GM21528 (cell line): ENCODE data around the gene GMPR.
A peak's percentile ranks its signal among the peaks of the same experiment; 100 is the strongest.

Experiments used
- ATAC-seq: cut with Tn5 transposase; IDR thresholded peaks from one replicate; pipeline ENCODE4 v1.9.1; 2021; ENCODE audit warnings: mild to moderate bottlenecking, moderate library complexity; ENCODE audit not compliant: unreplicated experiment, low FRiP score

Gene GMPR

GRCh38 chr6:16322666-16323312 is 84.4 kb downstream of the GMPR start:
- peak; percentile 81 for ATAC-seq

GRCh38 chr6:16324184-16324583 is 85.8 kb downstream of the GMPR start:
- ATAC-seq: no peak

DNA sequence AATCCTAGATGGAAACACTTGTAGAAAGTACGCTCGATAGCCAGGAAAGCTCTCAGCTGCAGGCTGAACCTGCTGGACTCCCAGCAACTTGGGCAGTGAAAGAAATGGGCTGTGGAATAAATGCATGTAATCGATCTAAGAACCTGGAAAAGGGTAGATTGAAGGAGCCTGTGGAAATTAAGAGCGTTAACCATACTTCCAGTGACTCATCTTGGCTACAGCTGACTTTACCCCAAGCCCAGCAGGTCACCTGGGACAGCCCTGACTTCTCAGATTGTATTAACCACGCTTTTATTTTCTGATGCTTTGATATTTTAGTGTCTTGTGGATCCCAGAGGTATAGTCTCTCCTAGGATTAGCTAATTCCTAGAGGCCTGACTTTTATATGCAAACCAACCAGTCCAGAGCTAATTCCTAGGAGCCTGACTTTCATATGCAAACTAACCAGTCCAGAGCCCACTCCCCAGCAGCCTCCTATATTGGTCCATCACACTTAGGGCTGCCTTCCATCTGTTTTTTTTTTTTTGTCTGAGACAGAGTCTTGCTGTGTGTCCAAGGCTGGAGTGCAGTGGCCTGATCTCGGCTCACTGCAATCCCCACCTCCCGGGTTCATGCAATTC is 86.3 kb downstream of the GMPR start:
- ATAC-seq: no peak

DNA sequence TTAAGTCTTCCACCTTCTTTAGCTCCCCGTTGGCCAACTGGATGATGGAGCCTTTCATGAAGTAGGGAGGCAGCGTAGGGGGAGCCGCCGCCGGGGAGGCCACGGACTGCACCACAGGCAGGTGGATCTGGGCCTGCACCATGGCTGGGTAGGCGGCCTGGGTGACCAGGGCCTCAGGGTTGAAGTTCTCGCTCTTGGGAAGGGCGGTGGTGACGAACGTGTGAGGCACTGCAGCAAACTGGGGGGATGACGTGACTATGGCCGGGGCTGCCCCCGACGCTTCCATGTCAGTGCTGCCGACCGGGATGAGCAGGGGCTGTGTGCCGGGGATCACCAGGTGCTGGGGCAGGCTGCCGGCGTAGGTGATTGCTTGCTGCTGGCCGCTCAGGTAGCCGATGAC is 88.1 kb downstream of the GMPR start:
- ATAC-seq: no peak

DNA sequence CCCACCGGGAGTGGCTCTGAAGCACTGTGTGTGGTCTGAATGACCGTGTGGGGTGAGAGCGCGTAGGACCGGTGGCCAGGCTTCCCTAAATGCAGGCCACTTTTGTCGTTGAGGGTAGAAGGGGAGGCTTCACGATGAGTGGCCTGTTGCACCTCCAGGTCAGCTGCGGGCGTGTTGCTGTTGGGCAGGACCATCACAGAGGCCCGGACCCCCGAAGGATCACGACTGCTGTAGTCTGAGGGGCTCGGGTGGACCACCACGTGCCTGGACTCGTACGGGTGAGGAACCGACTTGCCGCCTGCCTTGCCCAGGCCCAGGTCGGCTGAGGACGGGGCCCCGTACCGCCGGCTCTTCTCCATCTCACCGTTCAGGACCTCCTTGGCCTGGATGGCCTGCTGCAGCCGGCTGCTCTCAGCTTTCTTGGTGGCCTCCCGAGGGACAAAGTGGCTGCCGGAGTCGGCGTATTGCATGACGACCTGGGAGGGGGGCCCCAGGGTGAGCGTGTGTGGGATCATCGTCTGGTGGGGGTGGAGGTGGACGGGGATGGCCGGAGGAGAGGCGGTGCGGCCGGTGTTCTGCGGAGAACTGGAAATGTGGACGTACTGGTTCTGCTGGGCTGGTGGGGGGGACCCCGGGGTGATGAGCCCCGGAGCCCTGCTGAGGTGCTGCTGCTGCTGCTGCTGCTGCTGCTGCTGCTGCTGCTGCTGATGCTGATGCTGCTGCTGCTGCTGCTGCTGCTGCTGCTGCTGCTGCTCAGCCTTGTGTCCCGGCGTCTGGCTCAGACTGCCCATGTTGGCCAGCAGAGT is 88.8 kb downstream of the GMPR start:
- ATAC-seq: no peak

- ATAC-seq: no peak
Measured at GRCh38 chr6:16327777-16328325, 89.5 kb downstream of the GMPR start.

- ATAC-seq: no peak
Measured at GRCh38 chr6:16329233-16329632, 90.8 kb downstream of the GMPR start.

DNA sequence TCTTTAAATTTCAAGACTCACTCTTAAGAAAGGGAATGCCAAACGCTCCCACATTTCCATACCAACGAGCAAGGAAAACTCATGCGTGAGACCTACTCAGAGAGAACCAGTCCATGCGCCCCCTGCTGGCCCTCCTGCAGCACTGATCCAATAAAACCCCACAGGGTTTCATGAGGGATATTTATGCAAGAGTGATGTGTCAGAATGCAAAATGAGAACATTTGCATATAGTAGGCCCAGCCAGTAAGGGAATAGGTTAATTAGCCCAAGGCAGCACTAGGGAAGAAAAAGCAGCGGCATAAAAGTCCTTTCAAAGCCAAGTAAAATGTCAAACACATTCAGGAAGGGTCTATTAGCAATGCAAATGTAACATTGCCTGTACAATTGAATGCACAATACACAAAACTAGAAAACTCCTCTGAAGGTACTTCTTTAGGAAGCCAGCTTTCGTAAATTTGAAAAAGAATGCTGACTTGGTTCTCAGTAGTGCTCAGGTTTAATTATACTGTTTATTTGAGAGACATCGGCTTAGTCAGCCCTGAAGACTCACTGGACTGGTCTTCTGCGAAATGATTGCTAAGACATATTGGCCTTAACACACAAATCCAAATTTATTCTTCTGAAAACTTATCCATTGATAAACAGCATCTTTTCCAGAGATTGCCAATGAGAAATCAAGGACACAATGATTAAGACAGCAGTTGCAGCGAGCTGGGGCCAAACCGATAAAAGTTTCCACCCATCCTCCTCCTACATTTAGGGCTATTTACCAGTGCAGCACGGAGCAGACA is 93.2 kb downstream of the GMPR start:
- ATAC-seq: peak; percentile 51

GRCh38 chr6:16332175-16332542 is 93.8 kb downstream of the GMPR start:
- ATAC-seq: peak; percentile 78

DNA sequence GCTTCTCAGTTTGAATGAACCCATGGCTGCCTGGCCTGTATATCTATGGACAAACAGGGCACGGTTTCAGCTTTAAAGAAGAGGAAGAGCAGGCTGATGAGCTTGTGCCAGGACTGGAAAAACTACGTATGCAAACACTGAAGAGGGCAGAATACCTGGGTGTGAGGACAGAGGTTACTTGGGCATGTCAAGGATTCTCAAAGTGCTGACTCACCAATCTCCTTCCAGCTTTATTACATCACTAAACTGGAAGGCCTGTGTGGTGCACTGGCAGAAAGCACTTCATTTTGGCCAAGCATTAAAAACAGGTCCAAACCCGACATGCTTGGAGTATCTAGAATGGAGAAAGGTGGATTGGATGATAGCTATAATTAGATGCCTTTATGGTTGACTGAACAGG is 95.2 kb downstream of the GMPR start:
- no peak for ATAC-seq

DNA sequence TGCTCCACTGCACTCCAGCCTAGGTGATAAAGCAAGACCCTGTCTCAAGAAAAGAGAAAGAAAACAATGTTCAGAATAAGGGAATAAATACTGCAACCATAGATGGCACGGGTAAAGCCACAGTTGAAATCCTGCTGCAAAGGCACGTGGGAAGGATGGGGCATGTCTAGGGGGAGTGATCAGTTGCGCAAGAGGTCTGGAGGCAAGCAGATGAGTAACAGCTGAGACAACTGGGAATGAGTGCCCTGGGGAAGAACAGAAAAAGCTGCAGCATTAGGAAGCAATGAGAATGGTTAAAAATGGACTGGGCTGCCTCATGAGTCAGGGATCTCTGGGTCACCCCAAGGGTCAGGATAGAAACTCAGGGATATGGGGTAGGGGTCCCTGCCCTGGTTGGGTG is 96.3 kb downstream of the GMPR start:
- ATAC-seq: no peak

GRCh38 chr6:16335176-16335575 is 96.8 kb downstream of the GMPR start:
- no peak for ATAC-seq

DNA sequence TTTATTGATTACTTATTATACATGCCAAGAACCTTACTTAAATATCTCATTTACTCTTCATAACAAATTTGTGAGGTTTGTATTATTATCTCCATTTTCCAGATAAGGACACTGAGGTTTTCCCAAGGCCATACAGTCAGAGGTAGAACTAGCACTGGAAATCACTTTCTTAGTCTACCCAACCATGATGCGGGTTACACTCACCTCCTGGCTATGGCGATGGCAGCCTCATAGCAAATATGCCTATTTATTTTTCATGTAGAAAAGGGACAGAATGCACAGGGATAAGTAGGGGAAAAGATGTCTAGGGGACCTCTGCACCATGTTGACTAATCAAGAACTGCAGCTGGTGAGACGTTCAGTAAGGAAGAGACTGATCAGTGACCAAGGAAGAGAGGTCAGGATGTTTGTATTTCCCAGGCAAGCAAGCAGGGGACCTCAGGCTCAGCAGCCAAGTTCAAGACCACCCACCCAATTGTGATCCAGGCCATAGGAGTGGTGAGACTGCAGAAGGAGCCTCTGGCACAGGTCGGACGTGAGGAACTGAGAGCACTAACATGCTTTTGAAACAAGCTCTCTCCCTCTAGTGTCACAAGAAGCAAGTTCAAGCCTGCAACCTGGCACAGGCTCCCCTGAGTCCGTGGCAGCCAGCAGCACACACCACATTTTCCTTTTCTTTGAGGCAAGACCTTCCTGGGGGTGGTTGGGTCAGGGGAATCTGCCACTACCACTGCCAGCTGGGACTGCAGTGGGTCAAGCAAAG is 97.8 kb downstream of the GMPR start:
- ATAC-seq: no peak

GRCh38 chr6:16336911-16337294 is 98.5 kb downstream of the GMPR start:
- no peak for ATAC-seq

DNA sequence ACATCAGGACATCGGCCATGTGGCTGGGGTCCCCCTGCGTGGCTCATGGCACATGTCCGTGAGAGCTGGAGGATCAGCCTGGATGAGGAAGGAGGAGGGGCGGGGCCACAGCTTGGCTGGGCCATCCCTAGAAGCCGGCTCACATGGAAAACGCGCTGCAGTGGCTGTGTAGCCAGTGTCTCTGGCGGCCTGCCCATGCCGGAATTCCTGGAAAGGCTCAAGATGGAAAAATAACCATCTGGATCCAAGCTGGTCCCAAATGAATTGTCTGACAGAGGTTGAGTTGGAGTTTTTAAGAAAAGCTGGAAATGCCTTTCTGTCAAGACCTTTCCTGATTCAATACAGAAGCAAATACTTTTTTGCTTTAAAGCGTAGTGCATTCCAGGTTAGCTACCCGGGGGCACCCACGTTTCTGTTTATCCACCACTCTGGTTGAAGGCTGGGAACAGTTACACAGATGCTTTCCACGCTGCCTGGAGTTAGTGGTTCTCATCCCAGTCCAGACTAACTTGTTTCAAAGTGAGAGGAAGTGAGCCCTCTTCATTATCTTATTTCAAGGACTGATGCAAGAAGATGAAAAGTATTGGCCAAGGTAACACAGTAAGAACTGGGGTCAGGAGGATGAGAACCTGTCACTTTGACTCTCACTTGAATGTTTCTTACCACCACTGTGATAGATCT is 99.0 kb downstream of the GMPR start:
- ATAC-seq: no peak

- no peak for ATAC-seq
Measured at GRCh38 chr6:16338577-16339264, 100.3 kb downstream of the GMPR start.

DNA sequence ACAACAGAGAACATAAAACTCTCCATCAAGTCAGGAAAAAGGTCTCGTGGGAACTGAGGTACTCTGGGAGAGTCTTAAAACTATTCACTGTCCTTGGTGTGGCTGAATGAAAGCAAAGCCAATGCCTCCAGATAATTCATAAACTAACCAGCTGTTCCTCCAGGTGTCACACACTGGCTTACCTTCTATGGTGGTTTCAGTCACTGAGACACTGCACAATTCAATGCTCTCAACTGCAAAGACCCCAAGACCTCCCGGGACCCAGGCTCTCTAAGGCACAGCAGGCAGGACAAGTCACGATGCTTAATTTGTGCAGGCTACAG is 100.8 kb downstream of the GMPR start:
- ATAC-seq: no peak

DNA sequence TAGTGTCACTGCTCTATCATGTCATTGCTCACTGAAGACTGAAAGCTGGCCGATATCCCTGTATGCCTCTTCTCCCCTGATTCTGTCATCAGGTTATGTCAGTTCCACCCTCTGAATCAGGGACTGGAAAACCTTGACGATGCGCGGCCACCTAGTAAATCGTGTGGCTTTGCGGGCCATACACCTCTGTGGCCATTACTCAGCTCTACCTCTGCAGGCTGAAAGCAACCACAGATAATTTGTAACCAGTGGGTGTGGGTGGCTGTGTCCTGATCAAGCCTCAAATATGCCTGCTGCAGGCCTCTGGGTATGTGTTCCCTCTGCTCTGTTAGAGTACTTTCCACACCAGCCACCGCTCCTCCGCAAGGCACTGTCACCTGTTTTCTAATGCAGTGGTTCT is 105.2 kb downstream of the GMPR start:
- ATAC-seq: no peak

DNA sequence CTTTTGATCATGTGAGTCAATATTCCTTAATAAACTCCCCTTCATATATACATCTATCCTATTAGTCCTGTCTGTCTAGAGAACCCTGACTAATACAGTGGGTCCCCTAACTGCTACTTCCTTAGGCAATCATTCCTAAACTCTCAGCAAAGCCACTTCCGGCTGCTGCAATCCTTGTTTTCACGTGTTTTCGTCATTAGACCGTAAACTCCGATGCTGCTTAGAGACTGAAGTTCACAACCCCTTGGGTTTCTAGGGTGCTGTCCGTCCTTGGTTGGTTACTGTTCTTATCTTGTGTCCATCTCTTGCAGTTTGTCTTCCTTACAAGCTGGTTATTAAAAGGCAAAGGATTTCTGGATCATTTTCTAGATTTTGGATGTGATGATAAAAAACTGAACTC is 106.4 kb downstream of the GMPR start:
- no peak for ATAC-seq
